Activated naive CD8-positive, alpha-beta T cell (primary cell): ENCODE data around the gene ESR2.
A peak's percentile ranks its signal among the peaks of the same experiment; 100 is the strongest.
"Not testable (repeated sequence)": the region's sequence is repeated elsewhere in the genome, so short reads cannot be mapped to it uniquely, and the experiment has no call there.

Source experiments
- H3K27ac Mint-ChIP-seq: one replicate; pipeline ENCODE4 v1.8.0; 2021; ENCODE audit warnings: mixed read lengths
- H3K27me3 Mint-ChIP-seq: one replicate; pipeline ENCODE4 v1.8.0; 2021; ENCODE audit warnings: mixed read lengths
- H3K36me3 Mint-ChIP-seq: one replicate; pipeline ENCODE4 v1.8.0; 2021; ENCODE audit warnings: mixed read lengths
- H3K4me1 Mint-ChIP-seq: one replicate; pipeline ENCODE4 v1.8.0; 2021; ENCODE audit warnings: low read depth, mixed read lengths
- H3K4me3 Mint-ChIP-seq: one replicate; pipeline ENCODE4 v1.8.0; 2021; ENCODE audit warnings: mild to moderate bottlenecking, mixed read lengths
- H3K9me3 Mint-ChIP-seq: one replicate; pipeline ENCODE4 v1.8.0; 2021; ENCODE audit warnings: low read depth, mixed read lengths

The ESR2 gene

GRCh38 chr14:64184103-64184729, 110.0 kb downstream of the ESR2 start:
- H3K27me3 Mint-ChIP-seq, result no peaks in the 10 kb centered on the region
- no peaks in the 10 kb centered on the region for H3K9me3 Mint-ChIP-seq
- H3K4me1 Mint-ChIP-seq, result no peaks in the 10 kb centered on the region
- H3K27ac Mint-ChIP-seq, result no peak overlapping the region
- H3K36me3 Mint-ChIP-seq, result peaks cover 35% of the 10 kb centered on the region
- no peak overlapping the region for H3K4me3 Mint-ChIP-seq

DNA sequence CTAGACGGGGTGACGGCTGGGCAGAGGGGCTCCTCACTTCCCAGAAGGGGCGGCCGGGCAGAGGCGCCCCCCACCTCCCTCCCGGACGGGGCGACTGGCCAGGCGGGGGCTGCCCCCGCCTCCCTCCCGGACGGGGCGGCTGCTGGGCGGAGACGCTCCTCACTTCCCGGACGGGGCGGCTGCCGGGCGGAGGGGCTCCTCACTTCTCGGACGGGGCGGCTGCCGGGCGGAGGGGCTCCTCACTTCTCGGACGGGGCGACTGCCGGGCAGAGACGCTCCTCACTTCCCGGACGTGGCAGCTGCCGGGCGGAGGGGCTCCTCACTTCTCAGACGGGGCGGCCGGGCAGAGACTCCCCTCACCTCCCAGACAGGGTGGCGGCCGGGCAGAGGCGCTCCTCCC, 111.3 kb downstream of the ESR2 start:
- H3K27ac Mint-ChIP-seq, H3K27me3 Mint-ChIP-seq, H3K9me3 Mint-ChIP-seq, H3K4me1 Mint-ChIP-seq, H3K4me3 Mint-ChIP-seq: not testable (repeated sequence)
- H3K36me3 Mint-ChIP-seq, result peaks cover 27% of the 10 kb centered on the region

DNA sequence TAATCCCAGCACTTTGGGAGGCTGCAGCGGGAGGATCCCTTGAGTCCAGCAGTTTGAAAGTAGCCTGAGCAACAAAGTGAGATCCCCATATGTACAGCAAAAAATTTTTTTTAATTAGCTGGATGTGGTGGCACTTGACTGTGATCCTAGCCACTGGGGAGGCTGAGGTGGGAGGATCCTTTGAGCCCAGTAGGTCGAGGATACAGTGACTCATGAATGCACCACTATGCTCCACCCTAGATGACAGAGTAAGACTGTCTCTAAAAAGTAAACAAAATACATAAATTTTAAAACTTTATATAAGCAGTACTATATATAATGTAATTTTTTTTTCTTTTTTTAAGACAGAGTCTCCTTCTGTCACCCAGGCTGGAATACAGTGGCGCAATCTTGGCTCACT, 115.4 kb downstream of the ESR2 start:
- Mint-ChIP-seq H3K36me3 (peaks cover 27% of the 10 kb centered on the region), H3K9me3 (no peaks in the 10 kb centered on the region), H3K4me1 (peaks cover 17% of the 10 kb centered on the region), H3K4me3 (no peak overlapping the region), H3K27ac (no peak overlapping the region), H3K27me3 (no peaks in the 10 kb centered on the region)

- no peak overlapping the region for H3K4me3 Mint-ChIP-seq
- no peaks in the 10 kb centered on the region for H3K9me3 Mint-ChIP-seq
- peak overlapping the region; percentile 62 for H3K27ac Mint-ChIP-seq
- no peaks in the 10 kb centered on the region for H3K27me3 Mint-ChIP-seq
- peaks cover 25% of the 10 kb centered on the region for H3K36me3 Mint-ChIP-seq
- H3K4me1 Mint-ChIP-seq, result peaks cover 17% of the 10 kb centered on the region
Measured at GRCh38 chr14:64176330-64176729, 117.8 kb downstream of the ESR2 start.

- Mint-ChIP-seq H3K9me3 (no peaks in the 10 kb centered on the region), H3K4me3 (peak overlapping the region; percentile 6), H3K4me1 (peaks cover 17% of the 10 kb centered on the region), H3K27me3 (no peaks in the 10 kb centered on the region), H3K27ac (peak overlapping the region; percentile 72), H3K36me3 (peaks cover 21% of the 10 kb centered on the region)
Measured at GRCh38 chr14:64174922-64175782, 119.0 kb downstream of the ESR2 start.

DNA sequence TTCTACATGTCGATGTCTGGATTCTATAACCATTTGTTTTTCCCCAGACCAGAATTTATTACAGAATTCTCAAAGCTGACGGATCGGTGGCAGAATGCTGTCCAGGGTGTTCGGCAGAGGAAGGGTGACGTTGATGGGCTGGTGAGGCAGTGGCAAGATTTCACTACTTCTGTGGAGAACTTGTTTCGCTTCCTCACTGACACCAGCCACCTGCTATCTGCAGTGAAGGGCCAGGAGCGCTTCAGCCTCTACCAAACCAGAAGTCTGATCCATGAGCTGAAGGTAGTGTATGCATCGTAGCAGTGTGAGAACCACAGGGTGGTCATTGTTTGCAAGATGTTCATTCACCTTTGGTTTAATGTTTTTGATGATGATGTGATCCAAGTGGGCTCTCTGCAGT, 124.0 kb downstream of the ESR2 start:
- Mint-ChIP-seq H3K36me3 (peaks cover 8% of the 10 kb centered on the region), H3K9me3 (no peaks in the 10 kb centered on the region), H3K4me1 (peaks cover 6% of the 10 kb centered on the region), H3K27me3 (no peaks in the 10 kb centered on the region), H3K27ac (no peak overlapping the region), H3K4me3 (no peak overlapping the region)

GRCh38 chr14:64159588-64159987, 134.6 kb downstream of the ESR2 start:
- Mint-ChIP-seq H3K36me3 (peaks cover 17% of the 10 kb centered on the region), H3K27ac (no peak overlapping the region), H3K4me1 (no peaks in the 10 kb centered on the region), H3K9me3 (no peaks in the 10 kb centered on the region), H3K27me3 (no peaks in the 10 kb centered on the region), H3K4me3 (no peak overlapping the region)

GRCh38 chr14:64158608-64159007, 135.6 kb downstream of the ESR2 start:
- Mint-ChIP-seq H3K36me3 (peaks cover 20% of the 10 kb centered on the region), H3K27me3 (no peaks in the 10 kb centered on the region), H3K27ac (no peak overlapping the region), H3K4me1 (no peaks in the 10 kb centered on the region), H3K9me3 (no peaks in the 10 kb centered on the region), H3K4me3 (no peak overlapping the region)

DNA sequence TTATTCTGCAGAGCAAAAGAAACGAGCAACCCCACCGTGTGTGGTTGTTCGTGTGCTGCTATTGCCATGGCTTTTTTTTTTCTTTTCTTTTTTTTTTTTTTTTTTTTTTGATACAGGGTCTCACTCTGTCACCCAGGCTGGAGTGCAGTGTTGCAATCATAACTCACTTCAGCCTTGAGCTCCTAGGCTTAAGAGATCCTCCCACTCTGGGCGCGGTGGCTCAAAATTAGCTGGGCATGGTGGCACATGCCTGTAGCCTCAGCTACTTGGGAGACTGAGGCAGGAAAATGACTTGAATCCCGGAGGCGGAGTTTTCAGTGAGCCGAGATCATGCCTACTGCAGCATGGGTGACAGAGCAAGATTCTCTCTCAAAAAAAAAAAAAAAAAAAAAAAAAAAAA, 144.2 kb downstream of the ESR2 start:
- no peaks in the 10 kb centered on the region for H3K9me3 Mint-ChIP-seq
- H3K4me3 Mint-ChIP-seq, result no peak overlapping the region
- H3K4me1 Mint-ChIP-seq, result no peaks in the 10 kb centered on the region
- no peaks in the 10 kb centered on the region for H3K27me3 Mint-ChIP-seq
- H3K36me3 Mint-ChIP-seq, result peaks cover 15% of the 10 kb centered on the region
- H3K27ac Mint-ChIP-seq, result no peak overlapping the region

- no peaks in the 10 kb centered on the region for H3K9me3 Mint-ChIP-seq
- H3K36me3 Mint-ChIP-seq, result peaks cover 14% of the 10 kb centered on the region
- H3K4me3 Mint-ChIP-seq, result no peak overlapping the region
- H3K27ac Mint-ChIP-seq, result no peak overlapping the region
- H3K27me3 Mint-ChIP-seq, result no peaks in the 10 kb centered on the region
- no peaks in the 10 kb centered on the region for H3K4me1 Mint-ChIP-seq
Measured at GRCh38 chr14:64147126-64147790, 146.9 kb downstream of the ESR2 start.

DNA sequence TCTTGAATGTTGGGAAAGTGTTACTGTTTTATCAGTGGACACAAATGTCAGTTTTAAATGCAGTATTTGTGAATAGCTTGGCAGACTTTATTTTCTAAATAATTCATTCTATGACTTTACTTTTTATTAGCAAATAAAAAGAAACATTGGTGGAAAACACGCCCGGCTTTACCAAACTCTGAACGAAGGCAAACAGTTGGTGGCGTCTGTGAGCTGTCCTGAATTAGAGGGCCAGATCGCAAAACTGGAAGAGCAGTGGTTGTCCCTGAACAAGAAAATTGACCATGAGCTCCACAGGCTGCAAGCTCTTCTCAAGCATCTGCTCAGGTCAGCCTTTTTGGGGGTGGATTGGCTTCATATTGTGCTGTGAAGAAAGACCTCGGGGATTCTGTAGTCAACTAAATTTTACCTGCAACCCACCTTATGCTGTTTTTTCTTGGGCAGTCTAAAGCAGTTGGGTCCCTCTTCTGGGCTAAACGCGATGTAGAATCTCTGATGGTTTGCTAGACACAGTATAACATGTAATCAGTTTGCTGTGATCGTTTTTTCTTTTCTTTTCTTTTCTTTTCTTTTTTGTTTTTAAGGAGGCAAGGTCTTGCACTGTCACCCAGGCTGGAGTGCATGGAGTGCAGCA, 156.4 kb downstream of the ESR2 start:
- H3K27me3 Mint-ChIP-seq, result no peaks in the 10 kb centered on the region
- H3K27ac Mint-ChIP-seq, result no peak overlapping the region
- H3K4me1 Mint-ChIP-seq, result no peaks in the 10 kb centered on the region
- H3K9me3 Mint-ChIP-seq, result no peaks in the 10 kb centered on the region
- H3K4me3 Mint-ChIP-seq, result no peak overlapping the region
- peaks cover 8% of the 10 kb centered on the region for H3K36me3 Mint-ChIP-seq

- Mint-ChIP-seq H3K27me3 (no peaks in the 10 kb centered on the region), H3K27ac (no peak overlapping the region), H3K4me3 (no peak overlapping the region), H3K36me3 (peaks cover 12% of the 10 kb centered on the region), H3K9me3 (no peaks in the 10 kb centered on the region), H3K4me1 (no peaks in the 10 kb centered on the region)
Measured at GRCh38 chr14:64126548-64126947, 167.6 kb downstream of the ESR2 start.

- Mint-ChIP-seq H3K4me1 (no peaks in the 10 kb centered on the region), H3K4me3 (no peak overlapping the region), H3K27me3 (no peaks in the 10 kb centered on the region), H3K9me3 (no peaks in the 10 kb centered on the region), H3K27ac (no peak overlapping the region), H3K36me3 (peaks cover 13% of the 10 kb centered on the region)
Measured at GRCh38 chr14:64125270-64125669, 168.9 kb downstream of the ESR2 start.

DNA sequence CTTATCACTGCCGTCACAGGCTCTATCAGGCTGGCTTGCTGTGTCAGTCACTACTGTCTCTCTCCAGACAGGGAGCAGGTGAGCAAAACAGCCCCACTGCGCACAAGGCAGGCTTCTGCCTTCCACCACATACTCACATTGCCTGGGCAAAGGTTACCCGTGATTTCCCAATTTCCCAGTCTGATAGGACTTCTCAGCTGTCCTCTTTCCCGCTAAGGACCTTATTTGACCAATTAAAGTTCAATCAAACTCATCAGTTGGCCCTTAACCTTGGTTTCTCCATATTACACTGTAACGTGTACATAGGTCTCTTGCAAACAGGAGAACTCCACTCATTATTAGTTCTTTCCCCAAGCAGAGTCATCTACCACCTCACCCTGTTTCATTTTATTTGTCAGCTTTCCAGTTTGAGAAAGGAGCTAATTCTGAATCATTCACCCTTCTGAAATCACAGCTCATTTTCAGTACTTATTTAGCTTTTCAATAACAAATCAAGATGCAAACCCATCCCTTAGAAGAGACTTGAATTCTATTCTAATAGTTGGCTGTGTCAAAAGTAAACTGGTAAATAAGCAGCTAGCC, 170.8 kb downstream of the ESR2 start:
- peaks cover 13% of the 10 kb centered on the region for H3K36me3 Mint-ChIP-seq
- no peaks in the 10 kb centered on the region for H3K4me1 Mint-ChIP-seq
- no peaks in the 10 kb centered on the region for H3K27me3 Mint-ChIP-seq
- no peak overlapping the region for H3K4me3 Mint-ChIP-seq
- peak overlapping the region; percentile 17 for H3K27ac Mint-ChIP-seq
- H3K9me3 Mint-ChIP-seq, result no peaks in the 10 kb centered on the region

GRCh38 chr14:64119980-64120379, 174.2 kb downstream of the ESR2 start:
- no peaks in the 10 kb centered on the region for H3K9me3 Mint-ChIP-seq
- no peak overlapping the region for H3K4me3 Mint-ChIP-seq
- peaks cover 19% of the 10 kb centered on the region for H3K36me3 Mint-ChIP-seq
- H3K4me1 Mint-ChIP-seq, result no peaks in the 10 kb centered on the region
- no peaks in the 10 kb centered on the region for H3K27me3 Mint-ChIP-seq
- no peak overlapping the region for H3K27ac Mint-ChIP-seq
